Ishikawa (cell line): Measurements from ENCODE around the gene USP47.

Source experiments
- CEBPB ChIP-seq: IDR thresholded peaks from 2 replicates; pipeline ENCODE4 v1.6.1; 2012
- CREB1 ChIP-seq: IDR thresholded peaks from 2 replicates; pipeline ENCODE4 v1.6.1; 2012; ENCODE audit warnings: low read depth
- EGR1 ChIP-seq: IDR thresholded peaks from 2 replicates; pipeline ENCODE4 v1.6.1; 2012
- EP300 ChIP-seq: IDR thresholded peaks from 2 replicates; pipeline ENCODE4 v1.6.1; 2012; ENCODE audit warnings: borderline replicate concordance
- FOXM1 ChIP-seq: IDR thresholded peaks from 2 replicates; pipeline ENCODE4 v1.6.1; 2012; ENCODE audit warnings: low read depth, borderline replicate concordance
- MAX ChIP-seq: IDR thresholded peaks from 2 replicates; pipeline ENCODE4 v1.6.1; 2012
- NFIC ChIP-seq: IDR thresholded peaks from 2 replicates; pipeline ENCODE4 v1.6.1; 2012
- RAD21 ChIP-seq: IDR thresholded peaks from 2 replicates; pipeline ENCODE4 v1.6.1; 2012; ENCODE audit warnings: low read depth
- REST ChIP-seq: IDR thresholded peaks from 2 replicates; pipeline ENCODE4 v1.6.1; 2012; ENCODE audit warnings: low read depth, mild to moderate bottlenecking
- TAF1 ChIP-seq: IDR thresholded peaks from 2 replicates; pipeline ENCODE4 v1.6.1; 2012; ENCODE audit warnings: low read depth, mild to moderate bottlenecking
- TCF12 ChIP-seq: IDR thresholded peaks from 2 replicates; pipeline ENCODE4 v1.6.1; 2012; ENCODE audit warnings: low read depth
- TEAD4 ChIP-seq: IDR thresholded peaks from 2 replicates; pipeline ENCODE4 v1.6.1; 2012
- USF1 ChIP-seq: IDR thresholded peaks from 2 replicates; pipeline ENCODE4 v1.6.1; 2012
- YY1 ChIP-seq: IDR thresholded peaks from 2 replicates; pipeline ENCODE4 v1.6.1; 2012; ENCODE audit warnings: low read depth
- ZBTB7A ChIP-seq: IDR thresholded peaks from 2 replicates; pipeline ENCODE4 v1.6.1; 2012; ENCODE audit warnings: low read depth

USP47 gene

GRCh38 chr11:11982461-11982860 is 140.7 kb downstream of the USP47 start:
- no peak for TF ChIP-seq REST
- TF ChIP-seq CEBPB = no peak
- no peak for TF ChIP-seq MAX
- no peak for TF ChIP-seq CREB1
- no peak for TF ChIP-seq USF1
- no peak for TF ChIP-seq EP300
- no peak for TF ChIP-seq ZBTB7A
- no peak for TF ChIP-seq NFIC
- no peak for TF ChIP-seq RAD21
- TF ChIP-seq TAF1 = no peak
- no peak for TF ChIP-seq TEAD4
- no peak for TF ChIP-seq FOXM1

GRCh38 chr11:11982975-11983374 is 141.2 kb downstream of the USP47 start:
- no peak for TF ChIP-seq RAD21
- TF ChIP-seq CEBPB = no peak
- no peak for TF ChIP-seq TCF12
- no peak for TF ChIP-seq FOXM1
- no peak for TF ChIP-seq EP300
- TF ChIP-seq ZBTB7A = no peak
- no peak for TF ChIP-seq USF1
- TF ChIP-seq CREB1 = no peak
- TF ChIP-seq NFIC = no peak
- no peak for TF ChIP-seq EGR1
- TF ChIP-seq REST = no peak

GRCh38 chr11:11983427-11983826 is 141.7 kb downstream of the USP47 start:
- TF ChIP-seq YY1 = no peak
- no peak for TF ChIP-seq REST
- TF ChIP-seq TCF12 = no peak
- TF ChIP-seq NFIC = no peak
- TF ChIP-seq CREB1 = no peak
- no peak for TF ChIP-seq MAX
- no peak for TF ChIP-seq EP300
- TF ChIP-seq FOXM1 = no peak
- no peak for TF ChIP-seq CEBPB

GRCh38 chr11:11984563-11984962 is 142.8 kb downstream of the USP47 start:
- TF ChIP-seq YY1 (no peak), FOXM1 (no peak), USF1 (no peak), TEAD4 (no peak), NFIC (no peak), RAD21 (no peak), REST (no peak), CEBPB (no peak), TAF1 (no peak), ZBTB7A (no peak), TCF12 (no peak), EP300 (no peak), CREB1 (no peak), MAX (no peak), EGR1 (no peak)
